HG03097 (cell line): Measurements from ENCODE around the gene GNB3.

Source experiments
- ATAC-seq: cut with Tn5 transposase; IDR thresholded peaks from one replicate; pipeline ENCODE4 v1.9.1; 2021; ENCODE audit not compliant: unreplicated experiment, low FRiP score

GNB3 gene

DNA sequence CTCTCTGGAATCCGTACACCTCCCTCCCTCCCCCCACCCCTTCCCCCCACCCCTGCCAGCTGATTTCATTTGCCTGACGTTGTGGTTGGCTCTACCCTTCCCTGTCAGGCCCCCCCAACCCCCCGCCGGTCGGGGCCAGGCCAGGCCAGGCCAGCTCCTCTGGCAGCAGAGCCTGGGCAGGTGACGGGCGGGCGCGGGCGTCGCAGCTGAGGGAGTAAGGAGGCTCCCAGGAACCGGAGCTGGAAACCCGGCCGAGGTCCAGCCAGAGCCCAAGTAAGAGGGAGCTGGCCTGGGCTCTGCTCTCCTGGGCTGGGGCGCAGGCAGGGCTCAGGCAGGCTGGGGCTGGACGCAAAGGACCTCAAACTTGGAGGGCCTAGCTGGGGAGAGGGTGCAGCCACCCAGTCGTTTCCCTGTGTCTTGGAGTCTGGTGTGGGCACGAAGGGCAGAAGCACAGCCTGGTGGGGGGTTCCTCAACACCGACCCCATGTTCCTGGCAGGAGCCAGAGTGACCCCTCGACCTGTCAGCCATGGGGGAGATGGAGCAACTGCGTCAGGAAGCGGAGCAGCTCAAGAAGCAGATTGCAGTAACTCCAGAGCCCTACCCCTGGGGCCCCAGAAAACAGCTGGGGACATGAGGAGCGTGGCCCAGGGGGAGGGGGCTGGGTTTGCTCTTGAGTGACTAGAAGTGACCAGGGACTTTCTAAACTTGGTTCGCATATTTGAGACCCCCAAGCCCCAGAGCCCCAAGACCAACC, at the start of gene GNB3:
GNB3 (plus strand) TSS at position 165 of the 755 bp plus-strand sequence; CDS start at position 528, 363 bp downstream.
- ATAC-seq, result no peak

- ATAC-seq, result no peak
These were observed 48.7 kb upstream of the GNB3 start for GRCh38 chr12:6791931-6792520.

DNA sequence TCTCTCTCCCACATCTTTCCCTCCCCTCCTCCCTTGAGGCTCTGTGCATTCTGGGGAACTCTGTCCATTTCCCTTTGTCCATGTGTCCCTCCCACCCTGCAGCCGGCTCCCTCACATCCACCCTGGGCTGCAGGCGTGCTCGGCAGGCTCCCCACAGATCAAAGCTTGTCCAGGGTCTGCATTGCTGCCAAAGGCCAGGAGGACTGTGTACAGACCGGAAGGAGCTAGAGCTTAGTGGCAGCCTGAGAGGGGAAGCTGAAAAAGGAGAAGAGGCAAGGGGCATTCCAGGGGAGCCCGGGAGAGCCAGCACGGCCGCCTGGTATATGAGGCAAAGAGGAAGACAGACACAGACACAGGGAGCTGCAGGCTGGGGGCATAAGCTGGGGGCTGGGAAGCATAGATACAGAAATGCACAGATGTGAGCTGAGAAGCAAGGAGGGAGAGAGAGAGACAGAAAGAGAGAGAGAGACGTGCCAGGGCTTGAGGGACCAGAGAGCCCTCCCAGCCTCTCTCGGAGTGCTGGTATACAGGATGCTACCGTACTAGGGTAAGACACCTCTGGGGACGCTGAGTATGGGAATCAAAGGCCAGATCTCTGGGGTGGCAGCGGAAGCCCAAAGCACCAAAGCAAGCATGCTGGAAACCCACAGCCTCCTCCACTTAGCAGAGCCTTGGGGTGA, 48.1 kb upstream of the GNB3 start:
- no peak for ATAC-seq

- ATAC-seq, result no peak
These were observed 45.6 kb upstream of the GNB3 start for GRCh38 chr12:6795088-6795487.

DNA sequence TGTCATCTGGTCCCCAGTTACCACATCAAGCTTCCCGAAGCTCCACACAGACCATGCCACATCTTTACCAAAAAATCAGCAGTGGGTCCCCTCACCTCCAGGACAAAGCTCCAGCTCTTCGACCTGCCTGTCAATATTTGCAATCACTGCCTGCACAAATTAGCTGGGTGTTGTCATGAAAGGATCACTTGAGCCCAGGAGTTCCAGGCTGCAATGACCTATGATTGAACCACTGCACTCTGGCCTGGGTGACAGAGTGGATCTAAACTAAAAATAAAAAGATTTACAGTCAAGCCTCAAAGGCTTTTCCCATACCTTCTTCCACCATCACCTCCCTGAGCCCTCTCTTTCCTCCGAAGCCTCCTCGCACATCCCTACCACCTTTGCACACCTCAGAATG, 44.1 kb upstream of the GNB3 start:
- ATAC-seq, result no peak

GRCh38 chr12:6799147-6799546, 41.6 kb upstream of the GNB3 start:
- no peak for ATAC-seq

DNA sequence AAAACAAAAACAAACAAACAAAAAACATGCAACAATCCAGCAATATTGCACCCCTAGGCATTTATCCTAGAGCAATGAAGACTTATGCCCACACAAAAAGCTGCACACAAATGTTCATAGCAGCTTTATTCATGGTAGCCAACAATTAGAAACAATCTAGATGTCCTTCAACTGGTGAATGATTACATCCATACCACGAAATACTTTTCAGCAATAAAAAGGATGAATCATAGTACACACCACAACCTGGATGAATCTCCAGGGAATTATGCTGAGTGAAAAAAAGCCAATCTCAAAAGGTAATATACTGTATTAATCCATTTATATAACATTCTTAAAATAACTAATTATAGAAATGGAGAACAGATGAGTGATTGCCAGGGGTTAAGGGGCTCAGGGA, 33.6 kb upstream of the GNB3 start:
- ATAC-seq, result no peak

DNA sequence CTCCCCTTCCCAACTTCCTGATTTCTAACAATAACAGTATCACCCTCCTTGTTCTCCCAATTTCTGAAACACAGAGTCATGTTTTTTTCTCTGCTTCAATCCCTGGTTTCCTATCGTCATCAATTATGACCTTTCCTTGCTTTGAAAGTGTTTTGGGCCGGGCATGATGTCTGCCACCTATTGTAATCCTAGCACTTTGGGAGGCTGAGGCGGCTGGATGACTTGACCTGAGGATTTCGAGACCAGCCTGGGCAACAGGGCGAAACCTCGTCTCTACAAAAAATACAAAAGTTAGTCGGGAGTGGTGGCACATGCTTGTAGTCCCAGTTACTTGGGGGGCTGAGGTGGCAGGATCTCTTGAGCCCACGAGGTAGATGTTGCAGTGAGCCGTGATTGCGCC, 31.7 kb upstream of the GNB3 start:
- no peak for ATAC-seq

DNA sequence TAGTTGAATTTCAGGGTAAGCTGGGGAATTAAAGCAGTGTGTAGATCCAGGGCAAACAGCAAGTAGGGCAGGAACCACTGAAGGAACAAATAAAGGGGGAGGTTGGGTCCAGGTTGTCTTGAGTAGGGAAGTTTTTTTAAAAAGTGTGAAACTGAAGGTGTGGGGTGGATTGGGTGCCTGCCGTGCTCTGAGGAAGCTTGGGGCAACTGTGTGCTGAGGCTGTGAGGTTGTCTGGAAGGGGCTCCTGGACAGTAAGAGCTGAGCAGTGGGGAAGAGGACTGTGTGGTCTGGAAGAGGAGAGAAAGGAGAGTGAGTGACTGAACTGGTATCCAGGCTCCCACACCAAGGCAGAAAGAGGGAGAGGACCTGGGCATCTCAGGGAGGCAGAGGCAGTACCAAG, 30.0 kb upstream of the GNB3 start:
- ATAC-seq, result no peak

DNA sequence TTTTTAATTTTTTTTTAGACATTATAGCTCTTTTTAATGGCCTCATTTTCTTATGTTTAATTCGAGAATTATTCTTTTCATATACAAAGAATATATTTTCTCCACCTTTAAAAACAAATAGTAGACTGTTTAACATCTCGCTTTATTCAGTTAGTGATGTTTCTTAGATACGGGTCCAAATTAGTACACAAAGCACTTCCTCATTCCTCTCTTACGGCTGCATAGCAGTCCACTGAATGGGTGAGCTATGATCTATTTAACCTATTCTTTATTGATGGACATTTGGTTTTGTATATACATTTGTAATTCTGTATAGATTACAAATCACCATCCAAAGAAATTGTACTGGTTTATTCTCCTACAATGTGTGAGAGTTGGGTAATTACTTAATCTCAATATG, 27.4 kb upstream of the GNB3 start:
- ATAC-seq, result no peak

DNA sequence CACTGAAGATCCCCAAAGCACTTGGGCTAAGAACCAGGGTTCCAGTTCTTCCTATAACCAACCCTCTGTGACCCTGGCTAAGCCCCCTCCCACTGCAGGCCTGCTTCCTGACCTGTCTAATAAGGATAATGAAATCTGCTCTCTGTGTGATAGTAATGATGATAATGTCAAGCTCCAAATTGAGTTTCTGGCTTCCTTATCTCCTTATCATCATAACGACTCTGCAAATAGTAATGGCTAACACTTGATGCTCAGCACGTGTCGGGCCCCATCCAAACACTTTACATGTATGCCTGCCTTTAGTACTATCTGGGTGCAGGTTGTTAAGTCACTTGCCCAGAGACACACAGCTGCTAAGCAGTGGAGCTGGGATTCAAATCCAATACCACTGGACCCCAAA, 24.1 kb upstream of the GNB3 start:
- no peak for ATAC-seq

DNA sequence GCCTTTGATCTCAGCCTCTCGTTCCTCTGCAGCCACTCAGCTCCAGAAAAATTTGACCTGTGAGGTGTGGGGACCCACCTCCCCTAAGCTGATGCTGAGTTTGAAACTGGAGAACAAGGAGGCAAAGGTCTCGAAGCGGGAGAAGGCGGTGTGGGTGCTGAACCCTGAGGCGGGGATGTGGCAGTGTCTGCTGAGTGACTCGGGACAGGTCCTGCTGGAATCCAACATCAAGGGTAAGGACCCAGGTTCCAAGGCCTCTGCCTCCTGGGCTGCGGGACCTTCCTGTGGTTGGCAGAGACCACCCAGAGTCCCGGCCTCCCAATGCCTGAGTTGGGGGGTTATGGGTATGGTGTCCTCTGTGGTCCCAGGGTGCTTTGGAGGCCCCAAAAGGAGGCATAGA, 23.6 kb upstream of the GNB3 start:
- no peak for ATAC-seq

DNA sequence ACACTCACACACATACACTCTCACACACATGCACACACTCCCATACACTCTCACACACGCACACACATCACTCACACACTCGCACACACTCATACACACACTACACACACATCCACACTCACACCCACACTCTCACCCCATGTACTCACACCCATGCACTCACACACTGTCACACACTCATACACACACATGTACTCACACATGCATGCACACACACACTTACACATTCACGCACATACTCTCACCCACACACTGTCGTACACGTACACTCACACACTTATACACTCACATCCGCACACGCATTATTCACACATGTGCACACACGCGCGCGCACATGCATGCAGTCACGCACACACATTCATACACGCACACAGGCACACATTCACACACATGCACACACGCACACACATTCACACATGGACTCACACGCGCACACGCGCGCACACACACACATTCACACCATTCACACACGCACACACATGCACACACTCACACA, 23.0 kb upstream of the GNB3 start:
- ATAC-seq, result no peak

DNA sequence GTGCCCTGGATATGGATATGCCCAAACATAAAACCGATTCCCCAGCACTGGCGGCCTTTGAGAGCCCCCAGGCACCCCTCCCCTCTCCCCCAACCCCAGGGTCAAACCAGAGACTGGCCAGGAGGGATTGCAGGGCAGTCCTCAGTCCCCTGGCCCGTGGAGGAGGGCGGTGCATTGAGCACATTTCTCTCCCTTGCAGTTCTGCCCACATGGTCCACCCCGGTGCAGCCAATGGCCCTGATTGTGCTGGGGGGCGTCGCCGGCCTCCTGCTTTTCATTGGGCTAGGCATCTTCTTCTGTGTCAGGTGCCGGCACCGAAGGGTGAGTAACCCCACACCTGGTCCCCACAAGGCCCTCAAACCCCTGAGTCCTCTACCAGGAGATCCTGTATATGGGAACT, 22.5 kb upstream of the GNB3 start:
- ATAC-seq, result no peak

- ATAC-seq, result no peak
These were observed 22.1 kb upstream of the GNB3 start for GRCh38 chr12:6818645-6819044.

DNA sequence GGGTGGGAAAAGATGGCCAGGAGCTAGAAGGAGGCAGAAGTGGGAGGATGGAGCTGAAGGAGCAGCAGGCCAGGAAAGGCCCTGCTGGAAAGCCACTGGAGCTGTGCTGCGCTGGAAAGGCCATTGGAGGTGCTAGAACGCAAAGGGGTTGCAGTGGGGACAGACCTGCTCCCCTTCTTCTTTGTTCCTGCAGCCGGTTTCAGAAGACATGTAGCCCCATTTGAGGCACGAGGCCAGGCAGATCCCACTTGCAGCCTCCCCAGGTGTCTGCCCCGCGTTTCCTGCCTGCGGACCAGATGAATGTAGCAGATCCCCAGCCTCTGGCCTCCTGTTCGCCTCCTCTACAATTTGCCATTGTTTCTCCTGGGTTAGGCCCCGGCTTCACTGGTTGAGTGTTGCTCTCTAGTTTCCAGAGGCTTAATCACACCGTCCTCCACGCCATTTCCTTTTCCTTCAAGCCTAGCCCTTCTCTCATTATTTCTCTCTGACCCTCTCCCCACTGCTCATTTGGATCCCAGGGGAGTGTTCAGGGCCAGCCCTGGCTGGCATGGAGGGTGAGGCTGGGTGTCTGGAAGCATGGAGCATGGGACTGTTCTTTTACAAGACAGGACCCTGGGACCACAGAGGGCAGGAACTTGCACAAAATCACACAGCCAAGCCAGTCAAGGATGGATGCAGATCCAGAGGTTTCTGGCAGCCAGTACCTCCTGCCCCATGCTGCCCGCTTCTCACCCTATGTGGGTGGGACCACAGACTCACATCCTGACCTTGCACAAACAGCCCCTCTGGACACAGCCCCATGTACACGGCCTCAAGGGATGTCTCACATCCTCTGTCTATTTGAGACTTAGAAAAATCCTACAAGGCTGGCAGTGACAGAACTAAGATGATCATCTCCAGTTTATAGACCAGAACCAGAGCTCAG, 21.4 kb upstream of the GNB3 start:
- no peak for ATAC-seq

GRCh38 chr12:6820166-6820565, 20.6 kb upstream of the GNB3 start:
- no peak for ATAC-seq

DNA sequence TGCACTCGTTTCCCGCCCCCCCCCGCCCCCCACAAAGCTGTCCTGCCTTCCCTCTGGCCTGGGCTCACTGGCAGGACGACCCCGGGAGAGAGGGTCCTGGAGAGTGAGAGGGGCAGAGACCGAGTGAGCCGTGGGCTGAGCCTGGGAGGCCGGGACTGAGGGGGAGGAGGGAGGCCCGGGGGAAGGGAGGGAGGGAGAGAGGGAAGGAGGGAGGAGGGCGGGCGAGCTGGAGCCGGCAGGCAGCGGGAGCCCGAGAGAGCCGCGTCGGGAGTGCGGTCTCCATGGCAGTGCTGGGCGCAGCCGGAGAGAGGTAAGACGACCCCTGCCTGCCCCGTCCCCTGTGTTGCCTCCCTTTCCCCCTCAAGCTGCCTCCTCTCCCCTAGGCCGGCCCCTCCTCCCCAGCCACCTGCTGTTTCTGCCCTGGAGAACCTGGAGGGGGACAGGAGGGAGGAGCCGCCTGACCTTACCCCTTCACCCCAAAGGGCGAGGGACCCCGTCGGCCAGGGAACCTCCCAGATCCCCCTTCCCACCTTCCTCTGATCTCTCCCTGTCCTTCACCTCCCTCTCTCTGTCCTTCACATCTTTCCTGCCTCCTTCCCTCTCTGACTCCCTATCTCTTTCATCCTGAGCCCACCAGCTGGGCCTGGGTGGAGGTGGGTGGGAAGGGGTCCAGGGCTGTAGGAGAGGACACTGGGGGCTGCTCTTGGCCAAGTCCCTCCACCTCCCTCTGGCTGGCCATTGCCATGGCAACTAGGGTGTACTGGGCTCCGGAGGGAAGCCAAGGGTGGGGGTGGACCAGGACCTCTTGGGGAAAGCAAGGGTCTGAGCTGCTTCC, 18.9 kb upstream of the GNB3 start, which contains the start of gene GPR162:
GPR162 (plus strand) TSS at position 231 of the 835 bp plus-strand sequence. CDS start 2,078 bp downstream, outside the sequence.
- ATAC-seq, result no peak

GRCh38 chr12:6822426-6823135, 18.1 kb upstream of the GNB3 start:
- ATAC-seq, result no peak
